Activated naive CD4-positive, alpha-beta T cell treated with anti-CD3 and anti-CD28 coated beads, Interleukin-2, amount 10 ng/mL, durations not matched to agents 5 hours and 36 hours (primary cell): ENCODE measurements around the gene MAPKBP1. TPM values are rescaled to one million over a fixed set of nuclear protein-coding genes. Genes with fewer than 3 reads are reported as not detected.

Experiments
- microRNA-seq: library from miRNA; unstranded; fragments of <30 nt; microRNA quantifications from one replicate; pipeline ENCODE4 v1.2.0, GENCODE V29; 2022; ENCODE audit warnings: borderline microRNAs expressed, borderline replicate concordance
- total RNA-seq, 2 experiments: library from RNA; stranded (reverse); gene quantifications; one replicate each; pipeline ENCODE4 v1.2.3, GENCODE V29; 2021

MAPKBP1 gene, protein sequence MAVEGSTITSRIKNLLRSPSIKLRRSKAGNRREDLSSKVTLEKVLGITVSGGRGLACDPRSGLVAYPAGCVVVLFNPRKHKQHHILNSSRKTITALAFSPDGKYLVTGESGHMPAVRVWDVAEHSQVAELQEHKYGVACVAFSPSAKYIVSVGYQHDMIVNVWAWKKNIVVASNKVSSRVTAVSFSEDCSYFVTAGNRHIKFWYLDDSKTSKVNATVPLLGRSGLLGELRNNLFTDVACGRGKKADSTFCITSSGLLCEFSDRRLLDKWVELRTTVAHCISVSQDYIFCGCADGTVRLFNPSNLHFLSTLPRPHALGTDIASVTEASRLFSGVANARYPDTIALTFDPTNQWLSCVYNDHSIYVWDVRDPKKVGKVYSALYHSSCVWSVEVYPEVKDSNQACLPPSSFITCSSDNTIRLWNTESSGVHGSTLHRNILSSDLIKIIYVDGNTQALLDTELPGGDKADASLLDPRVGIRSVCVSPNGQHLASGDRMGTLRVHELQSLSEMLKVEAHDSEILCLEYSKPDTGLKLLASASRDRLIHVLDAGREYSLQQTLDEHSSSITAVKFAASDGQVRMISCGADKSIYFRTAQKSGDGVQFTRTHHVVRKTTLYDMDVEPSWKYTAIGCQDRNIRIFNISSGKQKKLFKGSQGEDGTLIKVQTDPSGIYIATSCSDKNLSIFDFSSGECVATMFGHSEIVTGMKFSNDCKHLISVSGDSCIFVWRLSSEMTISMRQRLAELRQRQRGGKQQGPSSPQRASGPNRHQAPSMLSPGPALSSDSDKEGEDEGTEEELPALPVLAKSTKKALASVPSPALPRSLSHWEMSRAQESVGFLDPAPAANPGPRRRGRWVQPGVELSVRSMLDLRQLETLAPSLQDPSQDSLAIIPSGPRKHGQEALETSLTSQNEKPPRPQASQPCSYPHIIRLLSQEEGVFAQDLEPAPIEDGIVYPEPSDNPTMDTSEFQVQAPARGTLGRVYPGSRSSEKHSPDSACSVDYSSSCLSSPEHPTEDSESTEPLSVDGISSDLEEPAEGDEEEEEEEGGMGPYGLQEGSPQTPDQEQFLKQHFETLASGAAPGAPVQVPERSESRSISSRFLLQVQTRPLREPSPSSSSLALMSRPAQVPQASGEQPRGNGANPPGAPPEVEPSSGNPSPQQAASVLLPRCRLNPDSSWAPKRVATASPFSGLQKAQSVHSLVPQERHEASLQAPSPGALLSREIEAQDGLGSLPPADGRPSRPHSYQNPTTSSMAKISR (N-terminal part only)
- 10 to 100 TPM; 26.0 to 26.6 TPM for total RNA-seq

DNA sequence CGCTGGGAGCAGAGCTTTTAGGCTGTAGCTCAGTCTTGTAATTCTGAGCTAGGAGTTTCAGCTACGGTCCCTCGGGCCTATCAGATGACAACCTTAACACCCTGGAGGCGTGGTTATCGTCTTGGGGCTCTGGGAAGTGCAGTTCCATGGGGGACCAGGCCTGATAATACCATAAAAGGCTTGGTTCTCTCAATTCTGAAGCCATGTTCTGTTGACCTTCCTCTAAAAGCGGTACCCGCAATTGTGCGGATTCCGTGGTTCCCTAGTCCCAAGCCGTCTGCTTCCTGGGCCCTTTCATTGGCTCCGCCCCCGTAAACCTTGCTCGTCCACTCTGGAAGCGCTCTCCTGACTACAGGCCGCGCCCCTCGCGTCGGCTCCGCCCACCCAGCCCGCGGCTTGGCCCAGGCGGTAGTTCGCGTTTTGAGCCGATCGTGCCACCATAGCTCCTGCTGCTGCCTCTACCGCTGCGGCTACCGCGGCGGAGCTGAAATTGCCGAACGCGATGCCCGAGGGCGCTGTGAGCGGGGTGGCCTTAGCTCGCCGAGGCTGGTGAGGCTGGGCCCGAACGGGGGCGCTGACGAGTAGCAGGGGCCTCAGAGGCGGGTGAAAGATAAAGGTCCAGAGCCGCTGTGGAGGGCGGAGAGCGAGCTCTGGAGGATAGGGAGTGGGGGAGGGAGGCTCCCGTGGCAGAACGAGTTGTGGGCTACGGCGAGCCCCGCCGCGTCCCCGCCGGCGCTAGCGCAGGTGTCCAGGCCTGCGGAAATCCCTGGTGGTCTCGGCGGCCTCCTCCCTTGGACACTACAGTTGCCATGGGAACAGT lies at the start of gene MAPKBP1:
TSS of gene MAPKBP1 (plus strand) at position 423 of the 820 bp plus-strand sequence. CDS start 792 bp downstream, outside the sequence.

DNA sequence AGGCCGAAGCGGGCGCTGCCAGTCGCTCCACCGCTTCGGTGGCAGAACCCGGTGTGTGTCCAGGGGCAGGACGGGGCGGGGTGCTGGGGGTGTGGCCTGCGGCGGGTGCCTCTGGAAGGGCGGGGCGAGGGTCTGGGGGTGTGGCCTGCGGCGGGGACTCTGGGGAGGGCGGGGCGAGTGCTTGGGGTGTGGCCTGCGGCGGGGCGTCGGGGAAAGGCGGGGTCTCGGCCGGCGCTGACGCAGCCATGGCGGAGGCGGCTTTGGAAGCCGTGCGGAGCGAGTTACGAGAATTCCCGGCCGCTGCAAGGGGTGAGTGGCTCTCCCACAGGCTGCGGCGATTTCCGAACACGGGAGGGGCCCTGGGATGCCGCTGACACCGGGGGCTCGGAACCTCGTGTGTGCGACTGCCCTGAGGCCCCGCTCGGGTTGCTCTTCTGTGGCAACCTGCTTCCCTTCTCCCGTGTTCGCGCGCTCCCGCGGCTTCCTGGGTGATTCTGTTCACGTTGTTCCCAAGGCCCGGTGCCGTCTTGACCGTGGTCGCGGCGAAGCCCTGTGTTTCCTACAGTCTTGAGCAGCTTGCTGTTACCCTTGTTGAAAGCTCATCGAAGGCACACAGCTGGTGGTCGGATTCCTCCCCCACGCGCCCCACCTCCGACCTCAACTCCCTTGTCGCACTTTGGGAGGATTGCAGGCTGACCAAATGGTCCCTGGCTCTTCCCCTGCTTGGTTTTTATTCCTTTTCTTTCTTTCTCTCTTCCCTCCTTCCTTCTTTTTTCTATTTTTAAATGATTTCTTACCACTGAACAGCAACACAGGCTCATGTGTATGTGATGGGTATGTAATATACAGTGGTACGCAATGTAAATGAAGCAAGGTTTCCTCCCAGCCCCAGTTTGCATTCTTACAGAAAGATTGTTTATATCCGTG lies 53.9 kb downstream of the MAPKBP1 start, which contains the start of gene JMJD7:
TSS of gene JMJD7 (plus strand) at position 213 of the 927 bp plus-strand sequence. CDS start at position 246, 33 bp downstream.

DNA sequence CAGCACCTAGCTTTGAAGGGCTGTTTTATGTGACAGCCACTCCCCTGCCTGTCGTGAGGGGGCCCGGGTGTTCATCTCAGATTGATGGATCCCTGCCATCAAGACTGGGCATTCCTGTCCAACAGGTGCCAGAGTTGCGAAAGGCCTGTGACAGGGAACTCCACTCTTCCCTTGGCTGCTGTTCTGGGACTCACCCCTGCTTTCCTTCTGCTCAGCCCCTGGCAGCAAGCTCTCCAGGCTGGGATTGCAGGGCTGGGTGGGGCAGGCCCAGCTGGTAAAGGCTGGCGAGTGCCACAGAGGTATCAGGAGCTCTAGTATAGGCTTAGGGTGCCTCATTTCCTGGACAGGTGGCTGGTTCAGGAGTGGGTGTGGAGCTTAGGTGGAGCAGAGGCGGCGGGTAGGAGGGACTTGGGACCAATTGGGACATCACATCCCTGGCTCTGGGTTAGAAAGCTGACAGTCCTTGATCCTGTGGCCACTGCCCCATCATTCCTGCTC lies 64.2 kb downstream of the MAPKBP1 start, which contains the start of gene PLA2G4B:
TSS of gene PLA2G4B (plus strand) at position 448 of the 498 bp plus-strand sequence. CDS start 67 bp downstream, outside the sequence.

Small RNAs within 50 kb of the gene (microRNA-seq; reads per million reads assigned to microRNA genes)
- gene MIR4310, result not detected

Other genes with a start within 250 kb of the MAPKBP1 start
- gene RPAP1, start 230.2 kb upstream of the MAPKBP1 start, total RNA-seq, result 10 to 100 TPM; 35.9 to 38.3 TPM
- 1 to 10 TPM; 1.3 to 1.9 TPM for gene TYRO3, start 215.3 kb upstream of the MAPKBP1 start, total RNA-seq
- gene MGA, start 114.1 kb upstream of the MAPKBP1 start, total RNA-seq, result 10 to 100 TPM; 36.1 to 36.3 TPM
- 10 to 100 TPM; 27.3 to 29.9 TPM for gene JMJD7, start 53.6 kb downstream of the MAPKBP1 start, total RNA-seq
- 10 to 100 TPM; 14.4 to 15.9 TPM for gene PLA2G4B, start 64.4 kb downstream of the MAPKBP1 start, total RNA-seq
- 1 to 10 TPM; 1.9 to 2.3 TPM for gene SPTBN5, start 119.6 kb downstream of the MAPKBP1 start, total RNA-seq
- 10 to 100 TPM; 17.1 TPM for gene EHD4, start 198.1 kb downstream of the MAPKBP1 start, total RNA-seq
- gene PLA2G4E, start 246.6 kb downstream of the MAPKBP1 start, total RNA-seq, result not detected